Esophagus squamous epithelium (tissue), 4 donors: ENCODE measurements around the gene FYCO1.

Experiments used
- POLR2A ChIP-seq, 4 donors: fragments of 450-650 bp; IDR thresholded peaks; one replicate each; pipeline ENCODE4 v1.6.1; 2017; ENCODE audit warnings: antibody characterized with exemption in 4 of 4, mild to moderate bottlenecking in 4 of 4, moderate library complexity in 3 of 4
- TF ChIP-seq, protein P1 (sequence below), 6 experiments: fragments of 450-650 bp in 4 of 6; fragments of 200-600 bp in 2 of 6; sonication (generic) in 2 of 6; IDR thresholded peaks; one replicate each; pipeline ENCODE4 v1.5.1; 2016 to 2019; ENCODE audit warnings: antibody characterized with exemption in 6 of 6, mild to moderate bottlenecking in 4 of 6, moderate library complexity in 4 of 6

DNA sequence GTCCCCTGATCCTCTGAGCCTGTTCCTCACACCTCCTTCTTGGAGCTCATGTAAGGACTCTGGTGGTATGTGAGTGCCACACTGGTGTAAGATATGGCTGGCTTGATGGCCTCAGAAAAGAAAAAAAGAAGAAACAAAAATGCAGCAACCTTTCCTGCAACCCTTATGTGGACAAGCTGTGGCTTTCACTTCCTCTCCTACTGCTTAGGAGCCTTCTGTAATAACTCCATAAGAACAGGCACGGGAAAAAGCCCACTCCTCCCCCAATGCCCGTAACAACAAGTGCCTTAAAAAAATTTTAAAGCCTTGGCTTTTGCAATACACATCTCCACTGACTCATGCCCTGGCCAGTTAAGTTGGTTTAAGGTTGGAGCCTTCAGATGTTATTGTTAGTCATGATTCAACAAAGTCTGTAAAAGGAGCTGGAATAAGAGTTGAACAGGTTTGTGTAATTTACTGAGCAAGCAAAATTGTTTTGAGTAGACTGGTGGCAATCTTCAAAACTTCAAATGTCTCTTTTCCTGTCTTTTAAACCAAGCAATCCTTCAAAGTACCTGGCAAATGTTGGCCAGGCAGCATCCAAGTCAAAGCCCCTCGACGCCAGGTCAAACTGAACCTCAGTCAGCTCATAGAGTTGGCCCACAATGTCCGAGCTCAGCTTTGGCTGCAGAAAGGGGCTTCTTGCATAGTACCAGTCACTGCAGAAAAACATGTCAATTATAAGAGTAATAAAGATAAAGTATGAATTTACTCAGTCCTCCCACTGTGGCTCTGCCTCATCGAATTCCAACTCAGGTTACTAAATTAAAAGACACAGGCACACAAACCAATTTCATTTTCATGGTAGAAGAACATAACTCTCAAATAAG is 22.9 kb downstream of the FYCO1 start:
- TF ChIP-seq, protein P1, sequence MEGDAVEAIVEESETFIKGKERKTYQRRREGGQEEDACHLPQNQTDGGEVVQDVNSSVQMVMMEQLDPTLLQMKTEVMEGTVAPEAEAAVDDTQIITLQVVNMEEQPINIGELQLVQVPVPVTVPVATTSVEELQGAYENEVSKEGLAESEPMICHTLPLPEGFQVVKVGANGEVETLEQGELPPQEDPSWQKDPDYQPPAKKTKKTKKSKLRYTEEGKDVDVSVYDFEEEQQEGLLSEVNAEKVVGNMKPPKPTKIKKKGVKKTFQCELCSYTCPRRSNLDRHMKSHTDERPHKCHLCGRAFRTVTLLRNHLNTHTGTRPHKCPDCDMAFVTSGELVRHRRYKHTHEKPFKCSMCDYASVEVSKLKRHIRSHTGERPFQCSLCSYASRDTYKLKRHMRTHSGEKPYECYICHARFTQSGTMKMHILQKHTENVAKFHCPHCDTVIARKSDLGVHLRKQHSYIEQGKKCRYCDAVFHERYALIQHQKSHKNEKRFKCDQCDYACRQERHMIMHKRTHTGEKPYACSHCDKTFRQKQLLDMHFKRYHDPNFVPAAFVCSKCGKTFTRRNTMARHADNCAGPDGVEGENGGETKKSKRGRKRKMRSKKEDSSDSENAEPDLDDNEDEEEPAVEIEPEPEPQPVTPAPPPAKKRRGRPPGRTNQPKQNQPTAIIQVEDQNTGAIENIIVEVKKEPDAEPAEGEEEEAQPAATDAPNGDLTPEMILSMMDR (IDR thresholded peaks at IDR 0.05): no peak
- no peak for TF ChIP-seq POLR2A (IDR thresholded peaks at IDR 0.05)
